HG03064 (cell line): ENCODE results near the gene BTC.
"Not testable (repeated sequence)": the region's sequence is repeated elsewhere in the genome, so short reads cannot be mapped to it uniquely, and the experiment has no call there.

Experiments
- ATAC-seq: cut with Tn5 transposase; IDR thresholded peaks from one replicate; pipeline ENCODE4 v1.9.1; 2021; ENCODE audit warnings: low read depth; ENCODE audit not compliant: unreplicated experiment

Gene BTC

DNA sequence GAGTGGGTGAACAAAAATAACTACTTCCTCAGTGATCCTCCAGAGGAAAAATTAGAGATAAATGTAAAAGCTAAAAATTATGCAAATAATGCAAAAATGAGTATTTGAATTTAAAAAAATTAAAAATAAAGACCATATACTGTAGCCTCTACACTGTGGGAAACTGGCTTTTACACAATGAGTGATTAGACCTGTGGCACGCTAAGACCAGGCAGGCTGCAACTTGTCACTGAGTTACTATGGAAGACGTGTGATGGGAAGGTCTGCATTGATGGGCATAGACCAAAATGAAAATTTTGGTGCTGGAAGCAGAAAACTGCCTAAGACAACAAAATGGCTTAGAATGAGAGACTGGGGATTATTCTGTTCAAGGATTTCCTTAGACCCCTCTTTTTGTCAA lies 30.2 kb downstream of the BTC start:
- no peak for ATAC-seq

GRCh38 chr4:74758551-74759145 lies 35.7 kb downstream of the BTC start:
- ATAC-seq, result no peak

DNA sequence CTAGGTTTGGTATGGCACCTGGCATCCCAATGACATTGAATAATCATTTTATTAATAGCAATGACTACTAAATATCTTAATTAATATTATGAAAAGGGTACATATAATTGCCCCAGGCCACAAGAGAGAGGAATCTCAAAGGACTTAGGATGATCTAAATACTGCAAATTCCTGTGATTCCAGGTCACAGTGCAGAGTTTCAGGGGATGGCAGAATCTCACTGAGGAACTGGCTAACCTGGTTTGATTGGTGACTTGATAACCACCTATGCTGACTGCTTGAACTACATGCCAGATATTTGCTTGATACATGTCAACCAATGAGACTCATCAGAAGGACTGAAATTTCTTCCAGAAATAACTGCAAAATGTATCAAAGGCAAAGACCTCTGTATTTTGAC lies 37.2 kb downstream of the BTC start:
- ATAC-seq, result no peak

DNA sequence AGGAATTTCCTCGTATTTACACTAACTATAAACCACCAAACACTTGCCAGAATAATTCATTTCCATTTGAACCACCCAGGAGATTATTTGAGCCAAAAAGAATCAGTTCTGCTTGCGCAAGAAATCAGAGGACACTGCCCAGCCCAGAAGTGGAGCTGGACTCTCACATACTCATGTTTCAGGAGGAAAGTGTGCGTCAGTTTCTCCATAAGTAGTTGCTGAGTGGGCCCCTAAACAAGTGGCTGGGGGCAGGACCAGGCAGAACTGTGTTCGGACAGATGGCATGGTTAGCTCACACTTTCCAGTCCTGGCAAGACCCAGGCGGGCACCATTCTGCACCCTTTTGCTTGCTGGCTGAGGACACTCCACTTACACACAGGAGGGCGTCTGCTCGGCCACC lies 38.8 kb downstream of the BTC start:
- ATAC-seq, result no peak

- ATAC-seq, result no peak
Observed at GRCh38 chr4:74754218-74754617, 40.1 kb downstream of the BTC start.

GRCh38 chr4:74752798-74753197 lies 41.5 kb downstream of the BTC start:
- ATAC-seq, result no peak

- ATAC-seq, result no peak
Observed at GRCh38 chr4:74751856-74752255, 42.5 kb downstream of the BTC start.

DNA sequence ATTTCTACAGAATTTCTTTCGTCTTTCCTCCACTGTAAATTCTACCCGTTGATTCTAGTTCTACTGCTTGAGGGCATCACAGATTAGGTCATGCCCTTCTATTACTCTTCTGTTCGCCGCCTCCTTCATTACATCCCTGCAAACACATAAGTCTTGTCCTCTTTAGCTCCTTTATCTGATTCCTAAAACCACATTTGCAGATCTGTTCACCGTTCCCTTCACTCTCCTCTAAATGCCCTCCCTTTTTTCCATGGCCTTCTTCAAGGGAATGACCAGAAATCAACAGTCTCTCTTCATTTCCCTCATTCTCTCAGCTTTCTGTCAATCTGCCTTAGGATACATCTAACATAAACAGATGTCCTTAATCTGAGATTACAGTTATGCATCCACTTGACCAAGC lies 43.1 kb downstream of the BTC start:
- ATAC-seq, result no peak

- ATAC-seq, result no peak
Observed at GRCh38 chr4:74742185-74742584, 52.1 kb downstream of the BTC start.

DNA sequence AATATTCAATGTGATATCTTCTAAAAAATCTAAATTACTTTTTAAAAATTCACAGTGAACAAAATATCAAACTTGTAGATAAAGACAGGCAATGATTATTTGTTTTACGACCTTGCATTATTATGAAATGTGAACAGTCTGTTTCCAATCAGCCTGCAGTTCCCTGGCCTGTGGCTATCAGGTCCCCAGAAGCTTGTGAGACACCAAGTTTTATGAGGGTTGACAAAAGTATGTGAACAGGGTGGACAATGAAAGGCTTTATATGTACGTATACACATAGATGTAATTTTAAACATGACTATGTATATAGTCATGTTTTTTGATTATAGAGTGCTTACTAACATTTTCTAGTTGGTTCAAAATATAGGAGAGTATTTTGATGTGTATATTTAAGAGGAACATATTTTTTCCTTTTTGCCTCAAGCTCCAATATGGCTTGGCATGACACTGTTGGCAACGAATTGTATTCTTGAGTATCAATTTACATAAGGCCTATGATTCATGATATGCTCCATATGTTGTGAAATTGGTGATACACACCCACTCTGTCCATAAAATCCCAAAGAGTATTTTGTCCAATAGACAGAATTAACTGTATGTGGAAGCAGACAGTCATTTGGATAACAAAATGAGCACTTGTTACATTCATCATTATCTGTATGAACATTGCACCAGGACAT lies 55.7 kb downstream of the BTC start:
- ATAC-seq, result no peak

GRCh38 chr4:74734995-74735394 lies 59.3 kb downstream of the BTC start:
- ATAC-seq, result no peak

DNA sequence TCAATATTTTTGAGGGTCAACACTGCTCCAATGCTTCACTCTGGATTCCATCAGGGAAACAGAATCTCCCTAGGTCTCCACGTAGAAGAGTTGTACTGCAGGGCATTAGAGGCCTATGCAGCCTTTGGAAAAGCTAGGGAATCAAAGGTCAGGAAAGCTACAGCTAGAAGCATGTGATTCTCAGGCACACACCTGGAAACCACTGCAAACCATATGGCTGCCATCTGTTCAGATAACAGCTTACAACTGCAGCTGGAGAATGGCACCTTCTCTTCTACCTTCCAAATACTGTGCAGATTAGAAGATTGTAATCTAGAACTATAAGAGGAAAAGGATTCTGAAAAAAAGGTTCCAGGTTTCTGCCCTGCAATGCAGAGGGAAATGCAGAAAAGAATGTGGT lies 60.6 kb downstream of the BTC start:
- ATAC-seq, result no peak

DNA sequence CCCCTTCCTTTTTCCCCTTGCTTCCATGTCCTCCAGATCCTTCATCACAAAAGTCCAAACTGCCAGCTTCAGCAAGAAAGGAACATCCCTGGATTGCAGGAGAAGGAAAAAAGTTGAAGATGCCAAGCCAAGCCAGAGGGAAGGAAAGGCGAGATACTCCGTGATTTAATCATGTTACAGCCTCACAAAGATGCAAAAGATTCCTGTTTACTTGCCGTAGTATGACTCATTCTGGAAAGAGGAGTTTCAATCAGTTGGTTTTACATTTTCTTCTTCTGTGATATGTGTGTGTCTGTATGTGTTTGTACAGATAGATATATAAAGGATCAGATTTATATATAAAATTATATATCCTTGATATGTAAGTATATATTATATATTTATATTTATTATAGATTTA lies 69.3 kb downstream of the BTC start:
- no peak for ATAC-seq

GRCh38 chr4:74716436-74716765 lies 77.9 kb downstream of the BTC start:
- ATAC-seq, result no peak

- ATAC-seq, result no peak
Observed at GRCh38 chr4:74715706-74716435, 78.5 kb downstream of the BTC start.

DNA sequence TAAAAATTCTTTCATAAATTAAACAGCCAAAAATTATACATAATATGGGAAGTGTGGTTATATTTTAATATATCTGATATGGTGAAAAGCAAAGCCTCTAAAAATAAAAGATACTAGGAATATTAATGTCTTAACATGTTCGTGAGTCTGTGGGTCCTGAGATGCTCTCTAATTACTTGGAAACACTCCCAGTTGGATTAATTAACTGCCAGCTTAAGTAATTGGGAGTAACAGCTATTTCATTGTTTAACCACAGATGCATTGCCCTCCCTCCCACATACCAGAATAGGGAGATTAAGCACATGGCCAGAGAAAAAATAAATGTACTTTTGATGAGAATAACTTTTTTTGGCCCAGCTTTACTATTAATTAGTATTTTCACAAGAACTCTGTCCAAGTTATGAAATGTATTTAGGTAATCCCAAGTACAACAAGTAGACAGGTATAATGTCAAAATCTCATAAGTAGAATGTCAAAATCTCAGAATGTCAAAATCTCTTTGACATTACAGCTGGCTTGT lies 79.7 kb downstream of the BTC start:
- ATAC-seq, result no peak

- ATAC-seq, result not testable (repeated sequence)
Observed at GRCh38 chr4:74708135-74708534, 86.2 kb downstream of the BTC start.
